GM12872 (cell line): ENCODE data around the gene CIBAR2.

Source experiments
- TF ChIP-seq, protein P1 (sequence below): IDR thresholded peaks from 3 replicates; pipeline ENCODE4 v1.5.1; 2011; ENCODE audit warnings: low read depth, mild to moderate bottlenecking, low read length, moderate library complexity; ENCODE audit not compliant: insufficient read depth

The CIBAR2 gene

DNA sequence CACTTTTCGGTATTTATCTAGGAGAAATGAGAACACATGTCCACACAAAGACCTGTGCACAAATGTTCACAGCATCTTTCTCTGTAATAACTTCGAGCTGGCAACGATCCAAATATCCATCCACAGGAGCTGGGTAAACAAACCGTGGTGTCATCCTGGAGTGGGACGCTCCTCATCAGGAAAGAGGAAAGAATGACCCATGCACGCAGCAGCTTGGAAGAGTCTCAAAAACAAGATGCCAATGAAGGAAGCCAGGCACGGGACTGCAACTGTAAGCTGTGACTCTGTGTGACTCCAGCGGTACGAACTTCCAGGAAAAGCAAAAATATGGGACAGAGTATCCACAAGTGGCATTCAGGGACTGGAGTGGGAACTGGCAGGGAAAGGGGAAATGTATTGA lies 36.7 kb upstream of the CIBAR2 start:
- TF ChIP-seq, protein P1, sequence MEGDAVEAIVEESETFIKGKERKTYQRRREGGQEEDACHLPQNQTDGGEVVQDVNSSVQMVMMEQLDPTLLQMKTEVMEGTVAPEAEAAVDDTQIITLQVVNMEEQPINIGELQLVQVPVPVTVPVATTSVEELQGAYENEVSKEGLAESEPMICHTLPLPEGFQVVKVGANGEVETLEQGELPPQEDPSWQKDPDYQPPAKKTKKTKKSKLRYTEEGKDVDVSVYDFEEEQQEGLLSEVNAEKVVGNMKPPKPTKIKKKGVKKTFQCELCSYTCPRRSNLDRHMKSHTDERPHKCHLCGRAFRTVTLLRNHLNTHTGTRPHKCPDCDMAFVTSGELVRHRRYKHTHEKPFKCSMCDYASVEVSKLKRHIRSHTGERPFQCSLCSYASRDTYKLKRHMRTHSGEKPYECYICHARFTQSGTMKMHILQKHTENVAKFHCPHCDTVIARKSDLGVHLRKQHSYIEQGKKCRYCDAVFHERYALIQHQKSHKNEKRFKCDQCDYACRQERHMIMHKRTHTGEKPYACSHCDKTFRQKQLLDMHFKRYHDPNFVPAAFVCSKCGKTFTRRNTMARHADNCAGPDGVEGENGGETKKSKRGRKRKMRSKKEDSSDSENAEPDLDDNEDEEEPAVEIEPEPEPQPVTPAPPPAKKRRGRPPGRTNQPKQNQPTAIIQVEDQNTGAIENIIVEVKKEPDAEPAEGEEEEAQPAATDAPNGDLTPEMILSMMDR: no peak

DNA sequence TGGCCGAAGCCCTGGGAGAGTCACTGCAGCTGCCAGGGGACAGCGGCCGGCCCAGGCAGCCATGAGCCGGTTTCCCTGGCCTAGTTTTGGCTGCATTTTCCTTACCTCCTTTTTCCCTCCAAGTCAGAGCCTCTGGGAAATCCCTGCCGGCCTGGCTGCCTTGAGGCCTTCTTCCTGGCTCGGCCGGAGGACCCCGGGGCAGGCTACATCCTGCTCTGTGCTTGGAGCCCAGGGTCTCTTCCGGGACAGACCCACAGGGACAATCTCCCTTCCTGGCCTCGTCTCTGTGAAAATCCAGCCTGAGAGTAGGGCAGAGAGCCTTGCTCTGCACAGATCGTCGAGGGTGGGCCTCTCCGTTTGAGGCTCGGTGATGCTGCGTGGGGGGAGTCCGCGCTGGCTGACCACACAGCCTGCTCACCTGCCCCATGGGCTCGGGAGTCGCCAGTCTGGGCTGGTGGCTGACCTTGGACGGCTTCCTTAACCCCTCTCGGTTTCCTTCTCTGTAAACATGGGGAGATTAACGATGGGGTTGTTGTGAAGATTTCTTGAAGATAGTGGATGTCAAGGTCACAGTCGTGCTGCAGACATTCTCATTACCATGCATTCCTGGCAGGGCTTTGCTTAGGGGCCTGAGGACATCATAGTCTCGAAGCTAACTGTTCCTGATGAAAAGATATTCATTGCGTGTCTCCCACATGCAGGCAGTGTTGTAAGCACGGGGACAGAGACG lies 34.8 kb upstream of the CIBAR2 start:
- TF ChIP-seq, protein P1: no peak

DNA sequence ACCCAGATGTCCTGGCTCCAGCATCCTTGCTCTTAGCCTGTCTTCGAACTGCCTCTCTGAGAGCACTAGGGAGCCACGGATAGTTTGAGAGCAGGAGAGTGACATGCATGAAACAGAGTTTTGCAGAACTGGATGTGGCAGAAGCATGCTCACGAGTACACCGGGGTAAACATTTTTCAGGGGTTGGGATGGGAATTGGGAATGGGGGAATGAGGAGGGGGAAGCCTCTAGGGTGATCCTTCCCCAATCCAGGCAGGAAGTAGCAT lies 34.2 kb upstream of the CIBAR2 start:
- TF ChIP-seq, protein P1: no peak

DNA sequence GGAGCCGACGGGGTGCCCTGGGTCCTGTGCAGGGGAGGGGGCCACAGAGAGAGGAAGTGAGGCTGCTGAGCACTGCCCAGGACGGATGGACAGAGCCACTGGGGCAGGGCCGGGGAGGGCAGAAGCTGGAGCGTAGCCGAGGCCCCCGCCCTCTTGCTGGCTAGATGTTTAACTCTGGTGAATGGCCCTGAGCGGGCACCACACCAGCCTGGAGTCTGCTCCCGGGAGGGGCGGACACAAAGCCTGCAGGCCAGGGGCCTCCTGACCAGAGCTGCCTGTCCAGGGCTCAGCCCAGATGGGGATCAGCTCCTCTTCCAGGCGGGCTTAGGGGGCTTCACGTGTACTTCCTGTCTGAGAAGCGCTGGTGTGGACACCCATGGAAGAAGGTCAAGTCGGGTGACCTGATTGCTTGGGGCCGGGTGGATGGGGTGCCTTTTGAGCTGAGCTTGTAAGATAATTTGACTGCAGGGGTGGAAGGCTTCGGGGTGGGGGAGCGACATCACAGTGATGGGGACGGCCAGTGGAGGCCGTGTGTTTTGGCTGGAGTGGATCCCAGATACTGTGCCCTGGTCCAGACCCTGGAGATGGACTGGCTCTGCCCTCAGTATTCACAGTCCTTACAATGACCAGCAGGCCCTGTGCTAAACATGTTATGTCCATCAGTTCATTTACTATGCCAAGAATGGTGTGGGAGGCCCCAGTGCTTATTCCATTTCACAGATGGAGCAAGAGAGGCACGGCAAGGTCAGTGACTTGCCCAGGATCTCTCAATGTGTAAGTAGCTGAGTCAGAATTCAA lies 33.7 kb upstream of the CIBAR2 start:
- TF ChIP-seq, protein P1: no peak

DNA sequence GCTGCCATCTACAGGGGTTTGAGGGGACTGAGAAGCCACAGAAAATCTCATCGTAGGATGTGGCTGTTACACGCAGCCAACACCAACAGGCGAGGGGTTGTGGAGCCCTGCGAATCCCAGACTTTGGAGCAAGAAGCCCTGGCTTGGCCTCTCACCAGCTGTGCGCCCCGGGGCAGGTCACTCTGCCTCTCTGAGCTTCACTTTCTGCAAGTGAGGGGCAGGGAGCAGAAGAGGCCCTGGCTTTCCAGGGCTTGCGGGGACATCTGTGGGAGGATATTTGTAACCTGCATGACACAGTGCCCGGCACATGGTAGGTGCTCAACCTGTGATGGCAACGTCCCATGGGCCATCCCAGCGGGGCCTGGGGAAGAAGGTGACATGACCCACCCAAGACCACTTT lies 32.9 kb upstream of the CIBAR2 start:
- TF ChIP-seq, protein P1: no peak

DNA sequence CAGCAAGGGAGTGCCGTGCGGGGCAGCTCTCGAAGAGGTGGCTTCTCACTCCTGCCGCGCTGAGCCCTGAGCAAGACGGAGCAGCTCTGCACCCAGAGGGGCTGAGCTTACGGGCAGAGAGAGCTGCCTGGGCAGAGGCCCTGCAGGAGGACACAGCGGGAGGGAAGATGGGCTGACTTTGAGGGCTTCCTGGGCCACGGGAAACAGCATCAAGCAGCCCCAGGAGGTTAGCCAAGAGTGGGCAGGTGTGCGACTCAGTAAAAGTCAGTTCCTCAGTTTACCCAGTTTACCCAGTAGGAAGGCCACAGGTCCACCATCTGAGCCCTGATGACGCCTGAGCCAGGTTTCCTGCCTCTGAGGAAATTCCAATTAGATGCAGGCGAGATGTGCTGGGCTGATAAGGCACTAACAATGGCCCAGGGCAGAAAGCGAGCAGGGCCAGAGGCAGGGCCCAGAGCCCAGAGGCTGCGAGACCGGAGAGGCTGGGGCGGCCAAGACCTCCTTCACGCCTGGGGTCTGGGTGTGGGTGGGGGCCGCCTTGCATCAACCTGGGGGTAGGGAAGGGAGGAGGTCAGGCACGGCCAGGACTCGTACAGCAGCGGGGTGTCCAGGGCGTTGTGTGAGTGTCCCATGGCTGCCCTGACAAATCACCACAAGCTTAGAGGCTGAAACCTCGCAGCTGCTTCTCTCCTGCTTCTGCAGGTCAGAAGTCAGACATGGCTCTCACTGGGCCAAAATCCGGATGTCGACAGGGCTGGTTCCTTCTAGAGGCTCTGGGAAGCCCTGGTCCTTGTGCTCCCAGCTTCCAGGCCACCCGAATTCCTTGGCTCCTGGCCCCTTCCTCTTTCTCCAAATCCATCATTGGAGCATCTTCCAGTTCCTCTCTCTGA lies 32.0 kb upstream of the CIBAR2 start:
- TF ChIP-seq, protein P1: no peak

DNA sequence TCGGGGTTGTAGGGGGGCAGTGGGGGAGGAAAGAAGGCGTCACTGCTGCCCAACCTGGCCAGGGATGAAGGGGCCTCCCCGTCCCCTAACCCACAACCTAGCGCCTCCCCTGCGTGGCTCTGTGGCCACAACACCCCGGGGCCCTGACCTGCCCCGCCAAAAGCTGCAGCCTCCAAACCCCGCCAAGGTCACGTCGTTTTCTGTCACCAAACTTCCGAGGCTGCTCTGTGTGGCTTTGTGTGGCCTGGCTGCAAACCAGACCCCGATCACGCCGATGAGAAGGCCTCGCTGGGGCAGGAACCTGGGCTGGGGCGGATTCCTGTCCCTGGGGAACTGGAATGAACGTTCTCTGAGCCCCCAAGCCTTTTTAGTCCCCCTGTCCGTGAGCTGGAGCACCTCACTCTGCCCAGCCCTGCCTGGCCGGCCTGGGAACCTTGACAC lies 30.5 kb upstream of the CIBAR2 start:
- TF ChIP-seq, protein P1: no peak
